Measurements from ENCODE around the gene GLT1D1.

Gene GLT1D1

DNA sequence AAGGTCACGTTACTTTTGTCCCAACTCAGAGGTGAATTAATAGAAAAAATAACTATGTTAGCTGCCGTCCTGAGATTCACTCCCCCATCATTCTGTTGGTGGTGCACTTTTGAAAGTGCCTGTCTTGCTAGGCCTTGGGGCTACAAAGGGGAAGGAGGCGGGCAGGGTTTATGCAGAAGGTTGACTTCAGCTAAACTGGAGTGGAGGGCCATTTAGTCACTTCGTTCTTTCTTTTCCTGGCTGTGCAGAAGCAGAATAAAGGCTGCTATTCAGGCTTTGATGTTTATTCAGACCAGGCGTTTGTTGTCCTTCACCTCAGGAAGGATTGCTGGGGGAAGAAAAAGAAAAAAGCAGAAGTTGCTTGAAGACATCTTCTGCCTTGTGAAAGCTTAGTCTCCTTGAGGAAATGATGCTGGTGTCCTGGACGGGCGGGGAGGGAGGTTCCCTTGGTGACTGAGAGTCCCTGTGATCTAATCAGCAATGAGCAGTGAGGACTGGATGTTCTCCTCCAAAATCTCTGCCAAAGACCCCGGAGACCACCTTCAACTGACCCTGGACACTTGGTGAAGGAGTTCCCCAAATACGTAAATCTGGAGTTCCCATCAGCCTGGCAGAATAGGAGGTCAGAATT is 4.0 kb downstream of the GLT1D1 start:
- H3K4me3 ChIP-seq (ENCODE audit: low read depth, low read length): no peak overlapping the region
- H3K27me3 ChIP-seq: no peaks in the 10 kb centered on the region
- no peaks in the 10 kb centered on the region for H3K4me1 ChIP-seq
- TF ChIP-seq, protein P1, sequence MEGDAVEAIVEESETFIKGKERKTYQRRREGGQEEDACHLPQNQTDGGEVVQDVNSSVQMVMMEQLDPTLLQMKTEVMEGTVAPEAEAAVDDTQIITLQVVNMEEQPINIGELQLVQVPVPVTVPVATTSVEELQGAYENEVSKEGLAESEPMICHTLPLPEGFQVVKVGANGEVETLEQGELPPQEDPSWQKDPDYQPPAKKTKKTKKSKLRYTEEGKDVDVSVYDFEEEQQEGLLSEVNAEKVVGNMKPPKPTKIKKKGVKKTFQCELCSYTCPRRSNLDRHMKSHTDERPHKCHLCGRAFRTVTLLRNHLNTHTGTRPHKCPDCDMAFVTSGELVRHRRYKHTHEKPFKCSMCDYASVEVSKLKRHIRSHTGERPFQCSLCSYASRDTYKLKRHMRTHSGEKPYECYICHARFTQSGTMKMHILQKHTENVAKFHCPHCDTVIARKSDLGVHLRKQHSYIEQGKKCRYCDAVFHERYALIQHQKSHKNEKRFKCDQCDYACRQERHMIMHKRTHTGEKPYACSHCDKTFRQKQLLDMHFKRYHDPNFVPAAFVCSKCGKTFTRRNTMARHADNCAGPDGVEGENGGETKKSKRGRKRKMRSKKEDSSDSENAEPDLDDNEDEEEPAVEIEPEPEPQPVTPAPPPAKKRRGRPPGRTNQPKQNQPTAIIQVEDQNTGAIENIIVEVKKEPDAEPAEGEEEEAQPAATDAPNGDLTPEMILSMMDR (IDR thresholded peaks at IDR 0.05; ENCODE audit: low read depth, low read length): no peak
- H3K36me3 ChIP-seq: no peaks in the 10 kb centered on the region
- H3K9me3 ChIP-seq: no peaks in the 10 kb centered on the region
- DNase-seq: no peak

DNA sequence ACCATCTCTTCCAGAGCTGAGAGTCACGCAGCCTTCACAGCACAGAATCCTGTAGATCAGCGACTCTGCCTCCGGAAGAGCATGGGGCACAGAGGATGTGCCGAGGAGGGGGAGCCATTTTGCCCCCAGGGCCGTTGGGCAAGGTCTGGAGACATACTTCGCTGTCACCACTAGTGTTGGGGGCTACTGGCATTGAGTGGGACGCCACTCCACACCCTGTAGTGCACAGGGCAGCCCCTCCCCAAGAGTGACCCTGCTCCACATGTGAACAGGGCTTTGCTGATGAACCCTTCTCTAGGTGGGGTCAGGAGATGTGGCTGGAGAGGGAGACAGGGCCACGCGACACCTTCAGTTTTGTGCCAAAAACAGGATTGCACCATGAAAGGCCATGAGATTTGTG is 6.0 kb downstream of the GLT1D1 start:
- DNase-seq: no peak
- Histone ChIP-seq H3K4me3 (ENCODE audit: low read depth, low read length) (no peak overlapping the region), H3K4me1 (no peaks in the 10 kb centered on the region), H3K36me3 (no peaks in the 10 kb centered on the region), H3K9me3 (no peaks in the 10 kb centered on the region; the same call in 1 of the 2 replicates), H3K27me3 (no peaks in the 10 kb centered on the region)
- TF ChIP-seq, protein P1 (IDR thresholded peaks at IDR 0.05; ENCODE audit: low read depth, low read length): no peak

DNA sequence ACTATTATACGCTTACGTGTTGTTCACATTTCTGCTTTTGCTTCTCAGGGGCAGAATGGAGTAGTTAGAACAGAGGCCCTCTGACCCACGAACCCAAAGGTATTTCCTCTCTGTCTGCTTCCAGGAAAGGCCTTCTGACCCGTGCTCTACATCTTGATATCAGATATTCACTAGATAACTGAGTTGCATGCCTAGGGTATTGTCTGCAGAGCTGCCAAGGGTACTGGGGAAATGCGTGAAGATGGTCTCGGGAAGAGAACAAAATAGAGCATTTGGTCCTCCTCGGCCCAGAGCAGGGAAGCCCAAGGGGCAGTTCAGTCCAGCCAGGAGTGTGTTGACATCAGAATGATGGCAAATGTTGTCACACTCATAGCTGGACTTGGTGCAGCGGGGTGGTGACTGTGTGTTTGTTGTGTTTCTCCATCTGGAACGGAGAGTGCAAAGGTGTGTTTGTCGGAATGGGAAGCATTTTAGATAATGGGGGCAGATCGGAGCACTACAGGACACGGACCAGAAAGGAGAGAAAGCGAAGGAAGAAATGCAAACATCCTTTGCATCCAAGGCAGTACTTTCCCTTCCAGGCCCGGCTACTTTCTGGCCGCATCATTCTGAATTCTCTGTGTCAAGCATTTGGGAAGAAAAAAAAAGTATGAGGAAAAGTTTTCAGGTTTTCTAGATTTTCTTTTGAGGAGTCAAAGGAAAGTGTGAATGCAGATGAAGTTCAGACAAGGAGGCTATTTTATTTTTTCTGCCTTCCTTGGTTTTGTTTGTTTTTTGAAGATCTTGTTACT is 8.1 kb downstream of the GLT1D1 start:
- Histone ChIP-seq H3K4me1 (no peaks in the 10 kb centered on the region), H3K36me3 (no peaks in the 10 kb centered on the region), H3K9me3 (no peaks in the 10 kb centered on the region; the same call in 1 of the 2 replicates), H3K27me3 (no peaks in the 10 kb centered on the region), H3K4me3 (ENCODE audit: low read depth, low read length) (no peak overlapping the region)
- no peak for DNase-seq
- TF ChIP-seq, protein P1 (IDR thresholded peaks at IDR 0.05; ENCODE audit: low read depth, low read length): no peak

DNA sequence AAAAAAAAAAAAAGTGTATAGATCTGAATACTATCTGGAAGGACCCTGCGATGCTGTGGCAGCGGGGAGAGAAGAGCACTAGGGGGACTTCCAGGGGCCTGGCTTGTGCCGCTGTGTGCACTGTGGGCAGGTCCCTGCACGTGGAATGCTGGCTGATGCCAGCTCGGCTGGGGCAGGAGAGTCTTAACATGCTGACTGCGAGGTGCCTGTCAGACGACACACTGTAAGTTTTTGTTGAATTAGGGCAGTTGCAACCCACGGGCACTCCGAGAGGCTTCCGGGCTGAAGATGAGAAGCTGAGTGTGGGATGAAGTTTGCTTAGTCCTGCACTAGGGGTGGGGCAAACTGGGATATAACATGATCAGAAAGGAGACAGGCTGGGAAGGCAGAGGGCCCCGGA is 10.7 kb downstream of the GLT1D1 start:
- Histone ChIP-seq H3K27me3 (no peaks in the 10 kb centered on the region), H3K4me3 (ENCODE audit: low read depth, low read length) (no peak overlapping the region), H3K9me3 (no peaks in the 10 kb centered on the region; the same call in 1 of the 2 replicates), H3K36me3 (no peaks in the 10 kb centered on the region), H3K4me1 (no peaks in the 10 kb centered on the region)
- no peak for DNase-seq
- TF ChIP-seq, protein P1 (IDR thresholded peaks at IDR 0.05; ENCODE audit: low read depth, low read length): no peak

DNA sequence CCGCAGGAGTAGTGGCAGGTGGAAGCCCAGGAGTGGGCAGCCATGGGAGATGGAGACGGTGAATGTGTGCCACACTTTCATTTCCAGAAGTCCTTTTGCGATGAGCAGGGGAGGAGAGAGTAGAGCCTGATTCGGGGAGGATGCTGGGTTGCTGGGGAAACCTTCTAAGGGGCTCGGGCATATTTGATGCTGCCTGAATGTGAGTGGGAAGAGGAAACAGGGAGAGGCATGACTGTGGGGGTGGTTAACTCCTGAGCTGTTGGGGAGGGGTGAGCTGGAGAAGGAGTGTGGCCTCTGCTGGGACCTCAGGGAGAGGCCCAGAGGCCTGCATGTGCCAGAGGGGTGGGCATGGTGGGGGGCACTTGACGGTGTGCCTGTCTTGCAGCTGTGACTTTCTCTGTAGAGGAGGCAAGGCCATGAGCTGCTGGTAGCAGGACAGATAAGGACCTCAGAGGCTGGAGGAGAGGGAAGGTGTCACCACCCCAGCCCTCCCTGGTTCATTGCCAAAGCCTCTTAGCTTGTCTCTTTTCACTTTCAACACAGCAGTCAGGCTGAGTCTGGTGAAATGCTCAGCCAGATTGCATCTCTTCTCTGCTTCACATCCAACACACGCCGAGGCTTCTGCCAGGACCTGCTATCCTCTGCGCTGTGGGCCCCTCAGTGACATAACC is 11.4 kb downstream of the GLT1D1 start:
- no peak for DNase-seq
- Histone ChIP-seq H3K4me1 (no peaks in the 10 kb centered on the region), H3K4me3 (ENCODE audit: low read depth, low read length) (no peak overlapping the region), H3K36me3 (no peaks in the 10 kb centered on the region), H3K27me3 (no peaks in the 10 kb centered on the region), H3K9me3 (no peaks in the 10 kb centered on the region; the same call in 1 of the 2 replicates)
- TF ChIP-seq, protein P1 (IDR thresholded peaks at IDR 0.05; ENCODE audit: low read depth, low read length): no peak

Measured in BE2C (cell line).